HL-60/S4 (cell line): Measurements from ENCODE around the gene ETV3L.

Experiments
- in situ Hi-C: fragments of 300-500 bp; cut with MboI; formaldehyde crosslinking; loops from 2 replicates; pipeline ENCODE4 v1.14.3; 2022; ENCODE audit warnings: low sequenced_read_pairs

ETV3L gene

GRCh38 chr1:157099633-157100009, at the start of gene ETV3L:
TSS of gene ETV3L (minus strand) at chr1:157099808. CDS start at chr1:157099523, 285 bp downstream.
- in situ Hi-C loops, result no loop called here

DNA sequence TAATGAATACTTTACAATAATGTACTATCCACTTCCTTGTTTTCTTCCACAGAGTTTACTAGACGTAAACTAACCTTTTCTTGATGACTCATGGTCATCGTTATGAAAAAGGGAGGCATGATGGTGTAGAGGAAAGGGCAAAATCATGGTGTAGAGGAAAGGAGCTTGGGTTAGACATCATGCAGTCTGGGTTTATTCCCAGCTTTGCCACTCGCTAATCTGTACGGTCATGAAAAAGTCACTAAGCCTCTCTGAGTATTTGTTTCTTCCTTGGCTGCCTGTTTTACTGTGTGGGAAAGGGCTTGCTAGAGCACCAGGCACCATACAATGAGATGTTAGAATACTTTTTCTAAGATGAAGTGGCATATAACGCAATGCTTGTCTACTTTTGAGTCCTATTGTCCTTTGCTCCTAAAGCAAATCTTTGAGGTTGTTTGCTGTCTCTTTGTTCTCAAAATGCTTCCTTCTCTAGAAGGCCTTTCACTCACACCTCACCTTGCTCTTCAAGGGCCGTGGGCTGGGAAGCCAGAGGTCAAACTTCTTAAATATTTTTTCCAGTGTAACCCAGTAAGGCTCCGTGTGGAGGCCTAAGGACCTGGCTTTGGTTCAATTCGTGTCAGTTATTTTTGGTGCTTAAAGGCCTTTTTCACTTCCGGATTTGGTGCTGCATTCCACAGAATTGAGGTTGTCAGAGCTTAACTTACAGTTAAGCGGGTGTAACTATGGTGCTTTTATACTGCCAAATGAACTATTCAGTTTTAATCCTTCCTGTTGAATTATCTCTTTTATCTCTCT, 48.5 kb upstream of the ETV3L start:
- in situ Hi-C loops, result no loop called here

GRCh38 chr1:157147037-157147436, 47.4 kb upstream of the ETV3L start:
- in situ Hi-C loops, result no loop called here

DNA sequence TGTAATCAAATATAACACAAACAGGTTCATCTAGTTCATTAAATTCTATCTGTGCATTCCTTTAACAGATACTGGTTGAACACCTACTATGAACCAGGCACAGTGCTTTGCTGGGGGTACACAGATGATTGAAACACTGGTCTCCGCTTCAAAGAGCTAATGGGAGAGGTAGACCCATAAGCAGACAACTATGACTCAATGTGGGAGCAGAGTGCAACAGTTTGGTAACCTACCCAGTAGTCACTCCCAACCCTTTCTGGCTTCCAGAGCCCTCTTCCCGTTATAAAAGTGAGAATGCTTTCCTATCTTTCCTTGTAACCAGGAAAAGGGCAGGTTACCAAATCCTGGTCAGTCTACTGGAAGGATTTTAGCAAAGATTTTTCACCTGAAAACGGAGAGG, 46.6 kb upstream of the ETV3L start:
- in situ Hi-C loops, result no loop called here

GRCh38 chr1:157145076-157145475, 45.5 kb upstream of the ETV3L start:
- in situ Hi-C loops, result no loop called here

GRCh38 chr1:157144509-157144908, 44.9 kb upstream of the ETV3L start:
- in situ Hi-C loops, result no loop called here

- in situ Hi-C loops, result no loop called here
Observed at GRCh38 chr1:157142765-157143423, 43.3 kb upstream of the ETV3L start.

GRCh38 chr1:157142201-157142600, 42.6 kb upstream of the ETV3L start:
- in situ Hi-C loops, result no loop called here

- in situ Hi-C loops, result no loop called here
Observed at GRCh38 chr1:157141212-157141855, 41.7 kb upstream of the ETV3L start.

- in situ Hi-C loops, result no loop called here
Observed at GRCh38 chr1:157140063-157140588, 40.5 kb upstream of the ETV3L start.

DNA sequence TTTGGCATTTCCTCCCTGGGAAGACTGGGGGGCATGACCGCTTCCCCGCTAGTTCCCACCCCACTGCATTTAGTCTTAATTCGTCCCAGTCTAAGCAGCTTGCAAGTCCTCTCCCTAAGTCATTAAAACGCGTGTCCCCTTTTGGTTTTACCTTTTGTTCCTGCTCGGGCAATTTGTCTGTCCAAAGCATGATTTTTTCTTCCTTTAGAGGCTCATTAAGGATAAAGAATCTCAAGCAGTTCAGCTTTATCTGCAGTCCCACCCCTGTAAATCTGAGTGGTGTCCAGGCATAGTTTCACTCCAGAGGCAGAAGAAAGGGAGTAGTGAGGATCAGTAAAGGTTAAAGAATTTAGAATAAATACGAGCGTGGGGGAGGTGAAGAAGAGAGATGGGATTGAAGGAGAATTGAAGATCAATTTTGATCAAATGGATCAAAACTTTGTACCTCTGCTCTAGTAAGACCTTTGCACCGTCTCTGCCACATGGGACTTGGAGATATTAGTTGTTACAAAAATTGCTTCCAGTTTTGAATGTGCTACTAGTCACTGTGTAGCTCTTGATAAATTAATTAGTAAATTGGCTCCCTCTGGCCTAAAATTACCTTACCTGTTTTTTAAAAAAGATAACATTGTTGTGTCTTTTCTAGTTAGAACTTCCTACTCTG, 39.6 kb upstream of the ETV3L start:
- in situ Hi-C loops, result no loop called here

GRCh38 chr1:157138220-157139051, 38.8 kb upstream of the ETV3L start, which contains the start of gene ETV3:
TSS of gene ETV3 (minus strand) at chr1:157138395. CDS start at chr1:157136352, 2,043 bp downstream.
- in situ Hi-C loops, result no loop called here

DNA sequence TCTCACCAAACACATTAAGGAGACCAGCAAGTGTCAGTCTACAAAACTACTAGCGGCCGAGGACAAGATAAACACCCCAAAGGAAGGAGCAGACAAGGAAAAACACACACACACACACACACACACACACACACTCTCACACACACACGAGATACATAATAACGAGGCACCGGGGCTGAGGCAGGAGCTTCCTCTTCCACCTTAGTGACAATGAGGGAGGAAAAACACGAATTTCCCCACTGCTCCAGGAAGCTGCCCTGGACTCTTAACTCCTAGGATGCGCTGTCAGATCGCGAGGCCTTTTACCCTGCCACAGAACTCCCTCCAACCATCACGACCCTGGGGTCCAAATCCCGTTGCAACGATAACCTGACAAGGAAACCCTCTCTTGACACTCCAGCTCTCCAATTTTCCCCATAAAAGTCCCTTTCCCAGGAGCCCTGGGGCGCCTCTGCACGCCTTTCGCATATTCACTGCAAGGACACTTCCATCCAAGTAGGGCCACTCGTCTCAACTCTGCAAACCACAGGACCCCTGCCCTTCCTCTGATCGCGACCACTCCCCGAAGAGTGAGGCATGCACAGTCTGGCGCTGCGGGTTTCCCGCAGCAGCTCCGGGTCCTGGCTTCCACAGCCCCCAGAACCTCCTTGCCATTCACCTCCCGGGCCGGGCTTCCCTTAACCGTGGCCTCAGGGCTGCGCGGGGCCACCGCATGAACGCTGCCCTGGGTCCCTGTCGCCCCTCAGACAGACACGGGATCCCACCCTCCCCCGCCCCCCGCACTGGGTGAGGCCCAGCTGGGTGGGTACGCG, 38.0 kb upstream of the ETV3L start:
- in situ Hi-C loops, result no loop called here

- in situ Hi-C loops, result no loop called here
Observed at GRCh38 chr1:157137046-157137407, 37.4 kb upstream of the ETV3L start.

- in situ Hi-C loops, result no loop called here
Observed at GRCh38 chr1:157136133-157136532, 36.5 kb upstream of the ETV3L start.

GRCh38 chr1:157135646-157136045, 36.0 kb upstream of the ETV3L start:
- in situ Hi-C loops, result no loop called here

DNA sequence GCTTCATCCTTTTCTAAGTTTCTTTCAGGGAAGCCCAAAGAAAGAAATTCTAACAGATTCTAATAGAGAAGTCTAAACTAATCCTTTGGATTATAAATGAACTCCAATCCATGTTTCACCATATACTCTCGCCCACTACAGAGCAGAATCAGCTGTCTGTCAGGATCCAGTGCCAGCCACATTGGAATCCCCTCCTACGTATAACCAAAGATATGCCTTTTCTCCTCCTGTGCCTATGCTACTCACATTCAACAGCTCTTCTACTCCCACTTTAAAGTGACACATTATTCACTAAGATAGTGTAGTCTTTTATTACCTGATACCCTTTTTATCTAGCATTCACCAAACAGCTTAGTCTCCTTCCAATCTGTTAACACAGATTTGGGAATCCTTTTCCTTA, 35.5 kb upstream of the ETV3L start:
- in situ Hi-C loops, result no loop called here

- in situ Hi-C loops, result no loop called here
Observed at GRCh38 chr1:157134442-157134841, 34.8 kb upstream of the ETV3L start.

GRCh38 chr1:157133426-157133825, 33.8 kb upstream of the ETV3L start:
- in situ Hi-C loops, result no loop called here
